DOHH2 (cell line): Measurements from ENCODE around the gene JAG2.

Source experiments
- EZH2phosphoT487 ChIP-seq: fragments of 200-600 bp; sonication (generic); IDR thresholded peaks from 2 replicates; pipeline ENCODE4 v1.6.1; 2017; ENCODE audit warnings: borderline replicate concordance, mild to moderate bottlenecking, antibody characterized with exemption, low read length, moderate library complexity, mixed read lengths
- TF ChIP-seq, protein P1 (sequence below): fragments of 200-600 bp; sonication (generic); IDR thresholded peaks from one replicate; pipeline ENCODE4 v1.5.1; 2014; ENCODE audit warnings: antibody characterized with exemption, mild to moderate bottlenecking, low read depth, low read length; ENCODE audit not compliant: poor library complexity, severe bottlenecking

DNA sequence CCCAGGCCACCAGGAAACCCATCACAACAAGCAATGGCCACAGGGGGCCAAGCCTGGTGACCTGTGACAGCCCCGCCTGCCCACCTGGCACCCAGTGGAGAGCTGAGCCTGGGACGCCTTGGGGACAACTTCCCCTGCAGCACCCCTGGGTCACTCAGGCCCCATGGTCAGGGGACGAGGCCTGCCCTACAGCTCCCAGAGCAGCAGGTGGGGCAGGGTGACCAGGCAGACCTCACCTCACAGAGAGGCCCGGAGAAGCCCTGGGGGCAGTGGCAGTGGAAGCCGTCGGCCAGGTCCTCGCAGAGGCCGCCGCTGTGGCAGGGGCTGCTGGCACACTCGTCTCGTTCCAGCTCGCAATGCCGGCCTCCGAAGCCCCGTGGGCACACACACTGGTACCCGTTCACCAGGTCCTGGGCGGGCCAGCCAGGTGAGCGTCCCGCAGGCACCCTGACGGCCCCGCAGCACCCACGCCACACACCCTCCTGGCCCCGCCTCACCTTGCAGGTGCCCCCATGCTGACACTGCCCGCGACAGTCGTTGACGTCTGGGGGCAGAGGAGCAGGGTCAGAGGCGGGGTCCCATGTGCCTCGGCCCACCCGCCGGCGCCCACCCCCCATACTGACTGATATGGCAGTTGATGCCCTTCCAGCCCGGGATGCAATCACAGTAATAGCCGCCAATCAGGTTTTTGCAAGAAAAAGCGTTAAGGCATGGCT is 18.1 kb downstream of the JAG2 start:
- TF ChIP-seq, protein P1, sequence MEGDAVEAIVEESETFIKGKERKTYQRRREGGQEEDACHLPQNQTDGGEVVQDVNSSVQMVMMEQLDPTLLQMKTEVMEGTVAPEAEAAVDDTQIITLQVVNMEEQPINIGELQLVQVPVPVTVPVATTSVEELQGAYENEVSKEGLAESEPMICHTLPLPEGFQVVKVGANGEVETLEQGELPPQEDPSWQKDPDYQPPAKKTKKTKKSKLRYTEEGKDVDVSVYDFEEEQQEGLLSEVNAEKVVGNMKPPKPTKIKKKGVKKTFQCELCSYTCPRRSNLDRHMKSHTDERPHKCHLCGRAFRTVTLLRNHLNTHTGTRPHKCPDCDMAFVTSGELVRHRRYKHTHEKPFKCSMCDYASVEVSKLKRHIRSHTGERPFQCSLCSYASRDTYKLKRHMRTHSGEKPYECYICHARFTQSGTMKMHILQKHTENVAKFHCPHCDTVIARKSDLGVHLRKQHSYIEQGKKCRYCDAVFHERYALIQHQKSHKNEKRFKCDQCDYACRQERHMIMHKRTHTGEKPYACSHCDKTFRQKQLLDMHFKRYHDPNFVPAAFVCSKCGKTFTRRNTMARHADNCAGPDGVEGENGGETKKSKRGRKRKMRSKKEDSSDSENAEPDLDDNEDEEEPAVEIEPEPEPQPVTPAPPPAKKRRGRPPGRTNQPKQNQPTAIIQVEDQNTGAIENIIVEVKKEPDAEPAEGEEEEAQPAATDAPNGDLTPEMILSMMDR, result no peak
- TF ChIP-seq EZH2phosphoT487, result no peak
